ENCODE results near the gene EXOC6B.
A peak's percentile ranks its signal among the peaks of the same experiment; 100 is the strongest.
"Not testable (repeated sequence)": the region's sequence is repeated elsewhere in the genome, so short reads cannot be mapped to it uniquely, and the experiment has no call there.

EXOC6B gene

DNA sequence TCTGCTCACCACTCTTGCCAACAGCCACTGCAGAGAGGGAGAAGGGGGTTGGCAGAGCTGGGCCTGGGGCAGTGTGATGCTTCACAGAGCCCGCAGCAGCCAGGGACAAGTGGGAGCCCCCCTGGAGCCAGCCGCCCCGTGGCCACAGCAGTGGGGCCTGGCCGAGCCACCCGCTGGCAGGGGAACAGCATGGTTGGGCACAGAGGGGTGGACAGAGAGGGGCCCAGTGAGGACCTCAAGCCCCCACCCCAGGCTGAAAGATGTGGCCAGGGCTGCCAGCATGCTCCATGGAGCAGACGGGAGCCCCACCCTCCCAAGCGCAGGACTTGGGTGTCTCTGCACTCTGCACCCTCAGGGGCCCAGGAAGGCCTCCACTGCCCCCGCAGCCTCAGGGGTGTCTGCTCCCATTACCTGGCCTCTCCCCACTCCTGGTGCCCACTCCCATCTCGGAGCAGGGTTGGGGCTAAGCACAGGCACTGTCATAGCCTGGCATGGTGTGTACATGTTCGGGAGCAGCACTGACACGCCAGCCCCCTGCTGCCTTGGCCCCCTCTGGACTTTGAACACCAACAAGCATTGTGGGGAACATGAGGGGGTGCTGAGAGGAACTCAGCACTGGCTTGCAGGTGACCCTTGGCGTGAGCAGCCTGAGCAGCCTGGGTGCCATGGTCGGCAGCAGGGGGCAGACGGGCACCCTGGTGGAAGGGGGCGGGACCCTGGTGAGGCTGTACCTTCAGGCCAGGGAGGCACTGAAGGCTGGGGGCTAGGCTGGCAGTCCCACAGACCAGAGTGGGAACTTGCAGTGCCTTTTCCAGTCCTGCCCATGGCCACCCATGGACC is 398.6 kb downstream of the EXOC6B start:
- H3K4me3 ChIP-seq (ENCODE audit: low read length): no peak overlapping the region
- TF ChIP-seq, protein P1, sequence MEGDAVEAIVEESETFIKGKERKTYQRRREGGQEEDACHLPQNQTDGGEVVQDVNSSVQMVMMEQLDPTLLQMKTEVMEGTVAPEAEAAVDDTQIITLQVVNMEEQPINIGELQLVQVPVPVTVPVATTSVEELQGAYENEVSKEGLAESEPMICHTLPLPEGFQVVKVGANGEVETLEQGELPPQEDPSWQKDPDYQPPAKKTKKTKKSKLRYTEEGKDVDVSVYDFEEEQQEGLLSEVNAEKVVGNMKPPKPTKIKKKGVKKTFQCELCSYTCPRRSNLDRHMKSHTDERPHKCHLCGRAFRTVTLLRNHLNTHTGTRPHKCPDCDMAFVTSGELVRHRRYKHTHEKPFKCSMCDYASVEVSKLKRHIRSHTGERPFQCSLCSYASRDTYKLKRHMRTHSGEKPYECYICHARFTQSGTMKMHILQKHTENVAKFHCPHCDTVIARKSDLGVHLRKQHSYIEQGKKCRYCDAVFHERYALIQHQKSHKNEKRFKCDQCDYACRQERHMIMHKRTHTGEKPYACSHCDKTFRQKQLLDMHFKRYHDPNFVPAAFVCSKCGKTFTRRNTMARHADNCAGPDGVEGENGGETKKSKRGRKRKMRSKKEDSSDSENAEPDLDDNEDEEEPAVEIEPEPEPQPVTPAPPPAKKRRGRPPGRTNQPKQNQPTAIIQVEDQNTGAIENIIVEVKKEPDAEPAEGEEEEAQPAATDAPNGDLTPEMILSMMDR (conservative IDR thresholded peaks at IDR 0.05; ENCODE audit: low read length): no peak
- DNase-seq (ENCODE audit: low read depth): no peak

- TF ChIP-seq, protein P1 (conservative IDR thresholded peaks at IDR 0.05; ENCODE audit: low read length): no peak
- peak; percentile 22 for DNase-seq (ENCODE audit: low read depth)
- H3K4me3 ChIP-seq (ENCODE audit: low read length): no peak overlapping the region
These were observed 399.8 kb downstream of the EXOC6B start for GRCh38 chr2:72425996-72426395.

- TF ChIP-seq, protein P1 (conservative IDR thresholded peaks at IDR 0.05; ENCODE audit: low read length): no peak
- H3K4me3 ChIP-seq (ENCODE audit: low read length): no peak overlapping the region
- DNase-seq (ENCODE audit: low read depth): peak; percentile 45
These were observed 402.1 kb downstream of the EXOC6B start for GRCh38 chr2:72423756-72424155.

- not testable (repeated sequence) for H3K4me3 ChIP-seq (ENCODE audit: low read length); DNase-seq (ENCODE audit: low read depth)
These were observed 404.0 kb downstream of the EXOC6B start for GRCh38 chr2:72421771-72422379.

DNA sequence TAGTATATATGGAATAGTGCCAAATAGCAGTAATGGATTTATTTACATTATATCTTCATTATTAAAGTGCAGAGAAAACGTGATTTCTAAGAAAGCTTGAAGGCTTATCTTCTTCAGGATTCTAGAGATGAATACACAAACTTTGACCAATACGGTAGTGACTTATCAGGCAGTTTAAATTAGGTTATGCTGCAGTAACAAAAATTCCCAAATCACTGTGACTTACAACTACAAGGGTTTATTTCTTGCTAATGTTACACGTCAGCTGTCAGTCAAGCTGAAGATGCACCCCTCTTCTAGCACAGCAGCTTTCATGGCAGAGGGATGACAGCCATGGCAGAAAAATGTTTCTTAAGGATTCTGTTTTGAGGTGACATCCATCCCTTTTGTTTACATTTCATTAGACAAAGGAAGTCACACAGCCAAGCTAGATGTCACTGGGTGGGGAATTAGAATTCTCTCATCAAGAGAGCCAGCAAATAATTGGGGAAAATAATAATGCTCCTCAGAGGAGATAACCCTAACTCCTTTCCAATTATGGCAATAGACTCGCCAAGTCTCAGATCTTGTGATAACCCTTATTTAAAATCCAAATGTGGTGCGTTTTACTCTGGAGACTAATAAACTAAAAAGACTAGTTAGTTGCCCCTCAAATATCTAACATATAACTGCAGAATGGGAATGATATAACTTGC is 409.9 kb downstream of the EXOC6B start:
- no peak for DNase-seq (ENCODE audit: low read depth)
- no peak overlapping the region for H3K4me3 ChIP-seq (ENCODE audit: low read length)
- TF ChIP-seq, protein P1 (conservative IDR thresholded peaks at IDR 0.05; ENCODE audit: low read length): no peak

DNA sequence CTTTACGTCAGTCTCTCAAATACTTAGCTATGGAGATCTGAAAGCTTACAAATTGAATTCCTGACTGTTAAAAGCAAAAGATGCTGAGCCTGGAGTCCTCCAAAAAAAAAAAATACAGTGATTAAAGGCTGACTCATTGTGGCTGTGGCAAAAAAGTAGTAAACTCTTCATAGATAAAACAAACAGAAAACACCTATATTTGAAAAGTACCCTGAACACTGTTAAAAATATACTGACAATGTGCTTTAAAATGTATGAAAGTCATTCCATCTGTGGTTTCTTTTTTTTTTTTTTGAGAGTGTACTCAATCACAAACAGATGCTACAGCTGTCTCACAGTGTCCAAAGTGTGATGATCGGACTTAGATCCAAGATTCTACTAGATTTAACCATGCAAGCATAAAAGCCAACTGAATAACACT is 410.6 kb downstream of the EXOC6B start:
- H3K4me3 ChIP-seq (ENCODE audit: low read length): no peak overlapping the region
- DNase-seq (ENCODE audit: low read depth): peak; percentile 84
- TF ChIP-seq, protein P1 (conservative IDR thresholded peaks at IDR 0.05; ENCODE audit: low read length): no peak

DNA sequence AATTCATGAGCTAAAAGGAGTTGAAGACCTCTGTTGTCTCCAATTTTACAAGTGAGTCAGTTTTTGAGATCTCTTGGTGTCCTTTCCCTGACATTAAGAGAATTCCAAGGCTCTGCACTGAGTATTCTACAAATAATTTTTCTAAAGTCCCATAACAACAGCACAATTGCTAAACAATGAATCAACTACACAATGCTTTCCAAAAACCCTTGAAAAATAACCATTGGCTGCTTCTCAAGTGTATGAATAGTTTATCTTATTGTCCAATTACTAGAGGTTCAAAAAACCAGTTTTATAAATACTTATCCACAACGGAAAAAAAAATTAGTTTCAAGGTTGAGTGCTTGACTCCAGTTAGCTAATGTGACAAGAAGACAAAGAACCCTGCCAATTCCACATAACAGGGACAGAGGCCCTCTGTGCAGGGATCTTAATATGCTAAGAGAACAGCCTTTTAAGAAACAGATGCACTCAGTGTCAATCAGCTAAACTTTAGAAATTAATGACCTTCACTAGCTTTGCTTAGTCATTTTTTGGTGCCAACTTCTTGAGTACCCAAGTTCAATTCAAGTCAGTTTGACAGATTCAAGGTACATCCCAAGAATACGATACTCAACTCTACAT is 411.6 kb downstream of the EXOC6B start:
- no peak overlapping the region for H3K4me3 ChIP-seq (ENCODE audit: low read length)
- TF ChIP-seq, protein P1 (conservative IDR thresholded peaks at IDR 0.05; ENCODE audit: low read length): no peak
- peak; percentile 76 for DNase-seq (ENCODE audit: low read depth)

Data from AG10803 (cell line).